ENCODE data around the gene PTPRN2. TPM values are rescaled to one million over a fixed set of nuclear protein-coding genes. Genes with fewer than 3 reads are reported as not detected.

The PTPRN2 gene
- total RNA-seq, 2 donors from 2014 or later: 0.72 to 0.79 TPM

GRCh38 chr7:158403013-158403821 is 184.4 kb downstream of the PTPRN2 start:
- H3K4me3 Mint-ChIP-seq: no peak overlapping the region
- no peak for ATAC-seq (replicated peaks in 1 of 2)
- no peak overlapping the region for H3K27ac Mint-ChIP-seq
- H3K9me3 Mint-ChIP-seq: peaks cover 5% of the 10 kb centered on the region in 2 donors
- no peak for DNase-seq
- H3K36me3 Mint-ChIP-seq (ENCODE audit: insufficient read depth in 2 of 2): peaks cover 1 to 2% of the 10 kb centered on the region in 2 donors
- H3K4me1 Mint-ChIP-seq (ENCODE audit: low read depth): no peaks in the 10 kb centered on the region
- H3K27me3 Mint-ChIP-seq (ENCODE audit: low read depth): no peaks in the 10 kb centered on the region

DNA sequence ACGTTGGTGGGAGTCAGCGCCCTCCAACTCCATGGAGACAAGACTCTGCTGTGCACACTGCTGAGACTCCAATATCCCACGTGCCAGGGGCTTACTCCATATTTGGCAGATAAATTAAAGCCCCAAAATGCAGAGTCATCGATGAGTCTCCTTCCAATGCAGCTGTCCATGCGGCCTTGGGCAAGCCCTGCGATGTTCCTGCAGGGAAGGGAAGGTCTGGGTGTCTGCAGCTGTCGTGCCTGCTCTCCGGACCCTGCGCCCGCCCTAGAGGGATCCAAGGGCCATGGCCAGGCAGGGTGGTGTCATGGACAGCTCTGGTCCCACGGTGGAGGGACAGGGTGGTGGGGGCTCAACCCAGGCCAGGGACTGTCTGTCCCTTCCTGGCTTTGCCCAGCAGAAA is 185.2 kb downstream of the PTPRN2 start:
- Mint-ChIP-seq H3K27me3 (ENCODE audit: low read depth) (no peaks in the 10 kb centered on the region), H3K36me3 (ENCODE audit: insufficient read depth in 2 of 2) (peaks cover 1 to 2% of the 10 kb centered on the region in 2 donors), H3K4me3 (no peak overlapping the region), H3K27ac (no peak overlapping the region), H3K9me3 (peaks cover 5 to 7% of the 10 kb centered on the region in 2 donors), H3K4me1 (ENCODE audit: low read depth) (no peaks in the 10 kb centered on the region)
- DNase-seq: no peak
- ATAC-seq (replicated peaks in 1 of 2): no peak

- peaks cover 1 to 2% of the 10 kb centered on the region in 2 donors for H3K36me3 Mint-ChIP-seq (ENCODE audit: insufficient read depth in 2 of 2)
- no peaks in the 10 kb centered on the region for H3K27me3 Mint-ChIP-seq (ENCODE audit: low read depth)
- no peak overlapping the region for H3K27ac Mint-ChIP-seq
- H3K9me3 Mint-ChIP-seq: peaks cover 5 to 7% of the 10 kb centered on the region in 2 donors
- ATAC-seq (replicated peaks in 1 of 2): no peak
- DNase-seq: no peak
- H3K4me1 Mint-ChIP-seq (ENCODE audit: low read depth): no peaks in the 10 kb centered on the region
- H3K4me3 Mint-ChIP-seq: no peak overlapping the region
These were observed 185.8 kb downstream of the PTPRN2 start for GRCh38 chr7:158401826-158402225.

DNA sequence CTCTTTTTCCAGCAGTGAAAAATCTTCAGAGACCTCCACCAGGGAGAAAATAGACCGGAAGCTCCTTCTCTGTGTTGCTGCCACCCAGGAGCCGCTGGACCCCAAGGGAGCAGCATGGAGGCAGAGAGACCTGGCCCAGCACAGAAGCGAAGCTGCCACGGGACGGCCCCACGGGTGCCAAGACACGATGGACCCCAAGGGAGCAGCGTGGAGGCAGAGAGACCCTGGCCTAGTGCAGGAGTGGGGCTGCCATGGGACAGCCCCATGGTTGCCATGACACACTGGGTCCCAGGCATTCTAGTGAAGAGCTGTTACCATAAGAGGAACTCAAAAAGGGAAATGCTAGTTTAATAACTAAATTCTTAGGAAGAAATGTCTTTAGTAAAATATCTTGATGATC is 186.3 kb downstream of the PTPRN2 start:
- peaks cover 5 to 7% of the 10 kb centered on the region in 2 donors for H3K9me3 Mint-ChIP-seq
- H3K36me3 Mint-ChIP-seq (ENCODE audit: insufficient read depth in 2 of 2): peaks cover 1 to 2% of the 10 kb centered on the region in 2 donors
- no peak for DNase-seq
- H3K27ac Mint-ChIP-seq: no peak overlapping the region
- ATAC-seq (replicated peaks in 1 of 2): no peak
- H3K4me3 Mint-ChIP-seq: no peak overlapping the region
- H3K4me1 Mint-ChIP-seq (ENCODE audit: low read depth): no peaks in the 10 kb centered on the region
- H3K27me3 Mint-ChIP-seq (ENCODE audit: low read depth): no peaks in the 10 kb centered on the region

DNA sequence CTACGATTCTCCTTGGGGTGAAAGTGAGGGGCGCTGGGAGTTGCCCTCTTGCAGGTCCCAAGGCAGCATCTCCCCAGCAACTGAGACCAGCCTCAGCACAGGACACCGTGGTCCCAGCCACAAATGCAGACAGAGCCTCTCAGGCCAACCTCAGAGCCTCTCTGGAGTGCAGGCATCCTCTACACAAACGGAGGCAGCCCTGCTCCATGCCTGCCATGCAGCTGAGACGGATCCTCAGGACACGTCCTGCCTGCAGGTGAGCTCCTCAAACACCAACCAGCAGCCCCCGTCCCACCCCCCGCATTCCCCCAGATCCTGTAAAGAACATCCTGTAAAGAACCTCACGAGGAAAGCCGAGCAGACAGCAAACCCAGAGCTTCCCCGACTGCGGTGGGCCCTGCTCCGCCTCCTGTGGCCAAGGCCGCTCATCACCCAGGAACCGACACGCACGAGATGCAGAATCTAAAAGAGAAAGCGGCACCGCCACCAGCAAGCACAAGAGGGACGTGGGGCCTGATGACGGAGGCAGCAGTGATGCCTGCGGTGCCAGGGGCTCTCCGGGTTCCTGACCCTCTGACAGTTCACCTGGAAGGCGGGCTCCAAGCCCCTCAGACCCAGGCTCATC is 186.9 kb downstream of the PTPRN2 start:
- Mint-ChIP-seq H3K27ac (no peak overlapping the region), H3K4me1 (ENCODE audit: low read depth) (no peaks in the 10 kb centered on the region), H3K4me3 (no peak overlapping the region), H3K27me3 (ENCODE audit: low read depth) (no peaks in the 10 kb centered on the region), H3K36me3 (ENCODE audit: insufficient read depth in 2 of 2) (peaks cover 1 to 2% of the 10 kb centered on the region in 2 donors), H3K9me3 (peaks cover 5 to 7% of the 10 kb centered on the region in 2 donors)
- no peak for DNase-seq
- no peak for ATAC-seq (replicated peaks in 1 of 2)

DNA sequence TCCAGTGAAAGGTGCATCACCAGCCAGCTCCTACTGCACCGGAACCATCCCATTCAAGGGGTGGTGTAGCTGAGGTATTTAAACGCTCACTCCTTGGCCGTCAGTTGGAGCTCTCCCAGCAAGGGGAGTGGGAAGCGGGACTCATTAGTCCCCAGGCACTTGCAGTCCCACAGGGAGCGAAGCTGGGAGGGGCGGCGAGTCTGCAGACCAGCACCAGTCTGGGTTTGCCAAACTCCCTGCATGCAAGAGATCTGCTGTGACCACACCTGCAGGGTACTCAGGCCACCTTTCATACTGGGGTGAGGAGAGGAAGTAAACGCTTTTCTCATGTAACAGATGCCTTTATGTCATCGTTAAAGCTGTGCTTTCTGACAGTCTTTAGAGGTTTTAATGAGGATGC is 187.9 kb downstream of the PTPRN2 start:
- peaks cover 1 to 2% of the 10 kb centered on the region in 2 donors for H3K36me3 Mint-ChIP-seq (ENCODE audit: insufficient read depth in 2 of 2)
- ATAC-seq (replicated peaks in 1 of 2): no peak
- no peaks in the 10 kb centered on the region for H3K4me1 Mint-ChIP-seq (ENCODE audit: low read depth)
- no peaks in the 10 kb centered on the region for H3K27me3 Mint-ChIP-seq (ENCODE audit: low read depth)
- no peak overlapping the region for H3K27ac Mint-ChIP-seq
- no peak overlapping the region for H3K4me3 Mint-ChIP-seq
- DNase-seq: no peak
- peaks cover 5 to 7% of the 10 kb centered on the region in 2 donors for H3K9me3 Mint-ChIP-seq

GRCh38 chr7:158398750-158399149 is 188.9 kb downstream of the PTPRN2 start:
- ATAC-seq (replicated peaks in 1 of 2) (no peak), DNase-seq (no peak)
- no peaks in the 10 kb centered on the region for H3K4me1 Mint-ChIP-seq (ENCODE audit: low read depth)
- peaks cover 5 to 7% of the 10 kb centered on the region in 2 donors for H3K9me3 Mint-ChIP-seq
- H3K4me3 Mint-ChIP-seq: no peak overlapping the region
- H3K27me3 Mint-ChIP-seq (ENCODE audit: low read depth): no peaks in the 10 kb centered on the region
- peaks cover 1 to 2% of the 10 kb centered on the region in 2 donors for H3K36me3 Mint-ChIP-seq (ENCODE audit: insufficient read depth in 2 of 2)
- H3K27ac Mint-ChIP-seq: no peak overlapping the region

GRCh38 chr7:158397885-158398284 is 189.7 kb downstream of the PTPRN2 start:
- ATAC-seq (replicated peaks in 1 of 2) (no peak), DNase-seq (no peak)
- no peaks in the 10 kb centered on the region for H3K27me3 Mint-ChIP-seq (ENCODE audit: low read depth)
- H3K4me1 Mint-ChIP-seq (ENCODE audit: low read depth): no peaks in the 10 kb centered on the region
- peaks cover 5 to 7% of the 10 kb centered on the region in 2 donors for H3K9me3 Mint-ChIP-seq
- no peak overlapping the region for H3K27ac Mint-ChIP-seq
- peaks cover 1 to 2% of the 10 kb centered on the region in 2 donors for H3K36me3 Mint-ChIP-seq (ENCODE audit: insufficient read depth in 2 of 2)
- H3K4me3 Mint-ChIP-seq: no peak overlapping the region

- no peak for DNase-seq
- ATAC-seq (replicated peaks in 1 of 2): no peak
- H3K4me3 Mint-ChIP-seq: no peak overlapping the region
- H3K4me1 Mint-ChIP-seq (ENCODE audit: low read depth): no peaks in the 10 kb centered on the region
- H3K9me3 Mint-ChIP-seq: peaks cover 5 to 7% of the 10 kb centered on the region in 2 donors
- H3K27ac Mint-ChIP-seq: no peak overlapping the region
- peaks cover 1 to 2% of the 10 kb centered on the region in 2 donors for H3K36me3 Mint-ChIP-seq (ENCODE audit: insufficient read depth in 2 of 2)
- no peaks in the 10 kb centered on the region for H3K27me3 Mint-ChIP-seq (ENCODE audit: low read depth)
These were observed 190.4 kb downstream of the PTPRN2 start for GRCh38 chr7:158396982-158397862.

- DNase-seq (no peak), ATAC-seq (replicated peaks in 1 of 2) (no peak)
- Mint-ChIP-seq H3K4me3 (no peak overlapping the region), H3K9me3 (peaks cover 5 to 7% of the 10 kb centered on the region in 2 donors), H3K27me3 (ENCODE audit: low read depth) (no peaks in the 10 kb centered on the region), H3K4me1 (ENCODE audit: low read depth) (no peaks in the 10 kb centered on the region), H3K27ac (no peak overlapping the region), H3K36me3 (ENCODE audit: insufficient read depth in 2 of 2) (peaks cover 1 to 2% of the 10 kb centered on the region in 2 donors)
These were observed 191.2 kb downstream of the PTPRN2 start for GRCh38 chr7:158396301-158396905.

- peaks cover 1 to 2% of the 10 kb centered on the region in 2 donors for H3K36me3 Mint-ChIP-seq (ENCODE audit: insufficient read depth in 2 of 2)
- H3K4me1 Mint-ChIP-seq (ENCODE audit: low read depth): no peaks in the 10 kb centered on the region
- H3K27ac Mint-ChIP-seq: no peak overlapping the region
- DNase-seq (no peak), ATAC-seq (replicated peaks in 1 of 2) (no peak)
- peaks cover 5 to 7% of the 10 kb centered on the region in 2 donors for H3K9me3 Mint-ChIP-seq
- H3K27me3 Mint-ChIP-seq (ENCODE audit: low read depth): no peaks in the 10 kb centered on the region
- H3K4me3 Mint-ChIP-seq: no peak overlapping the region
These were observed 191.8 kb downstream of the PTPRN2 start for GRCh38 chr7:158395780-158396278.

GRCh38 chr7:158395349-158395748 is 192.3 kb downstream of the PTPRN2 start:
- peaks cover 5 to 7% of the 10 kb centered on the region in 2 donors for H3K9me3 Mint-ChIP-seq
- no peak for ATAC-seq (replicated peaks in 1 of 2)
- H3K4me3 Mint-ChIP-seq: no peak overlapping the region
- no peaks in the 10 kb centered on the region for H3K27me3 Mint-ChIP-seq (ENCODE audit: low read depth)
- no peak overlapping the region for H3K27ac Mint-ChIP-seq
- no peak for DNase-seq
- H3K36me3 Mint-ChIP-seq (ENCODE audit: insufficient read depth in 2 of 2): peaks cover 1 to 2% of the 10 kb centered on the region in 2 donors
- H3K4me1 Mint-ChIP-seq (ENCODE audit: low read depth): no peaks in the 10 kb centered on the region
